Hepatocyte (in vitro differentiated cells): ENCODE results near the gene HSD11B1. TPM values are rescaled to one million over a fixed set of nuclear protein-coding genes. Genes with fewer than 3 reads are reported as not detected.

Experiments used
- DNase-seq: peaks from one replicate; pipeline ENCODE4 v3.0.0-alpha.2; 2016; ENCODE audit warnings: low spot score
- H2AFZ ChIP-seq: fragments of 200-600 bp; sonication (generic); 2 replicates; pipeline ENCODE4 v1.6.0; 2016; ENCODE audit warnings: antibody characterized with exemption, mild to moderate bottlenecking
- H3K27ac ChIP-seq: fragments of 200-600 bp; sonication (generic); 2 replicates; pipeline ENCODE4 v1.5.1; 2016; ENCODE audit warnings: mild to moderate bottlenecking
- H3K27me3 ChIP-seq: fragments of 200-600 bp; sonication (generic); 2 replicates; pipeline ENCODE4 v1.6.1; 2016
- H3K36me3 ChIP-seq: fragments of 200-600 bp; sonication (generic); replicated peaks from 2 replicates; pipeline ENCODE4 v1.5.1; 2016; ENCODE audit warnings: low read depth; ENCODE audit not compliant: insufficient read depth
- H3K4me1 ChIP-seq: fragments of 200-600 bp; sonication (generic); 2 replicates; pipeline ENCODE4 v1.5.1; 2016; ENCODE audit warnings: mild to moderate bottlenecking, moderate library complexity; ENCODE audit not compliant: insufficient read depth
- H3K4me2 ChIP-seq: fragments of 200-600 bp; sonication (generic); 2 replicates; pipeline ENCODE4 v1.6.0; 2016
- H3K4me3 ChIP-seq: fragments of 200-600 bp; sonication (generic); 2 replicates; pipeline ENCODE4 v1.5.1; 2016; ENCODE audit warnings: mild to moderate bottlenecking
- H3K79me2 ChIP-seq: fragments of 200-600 bp; sonication (generic); 2 replicates; pipeline ENCODE4 v1.6.0; 2017; ENCODE audit warnings: mild to moderate bottlenecking
- H3K9me2 ChIP-seq: fragments of 200-600 bp; sonication (generic); replicated peaks from 2 replicates; pipeline ENCODE4 v1.6.0; 2017; ENCODE audit warnings: mild to moderate bottlenecking; ENCODE audit not compliant: insufficient read depth
- H3K9me3 ChIP-seq: fragments of 200-600 bp; sonication (generic); 2 replicates; pipeline ENCODE4 v1.5.1; 2016; ENCODE audit warnings: low read depth, mild to moderate bottlenecking
- H4K20me1 ChIP-seq: fragments of 200-600 bp; sonication (generic); 2 replicates; pipeline ENCODE4 v1.6.0; 2016; ENCODE audit warnings: mild to moderate bottlenecking; ENCODE audit not compliant: insufficient read depth, poor library complexity, severe bottlenecking
- CTCF ChIP-seq: fragments of 200-600 bp; sonication (generic); IDR thresholded peaks from 2 replicates; pipeline ENCODE4 v1.5.1; 2016; ENCODE audit warnings: antibody characterized with exemption, mild to moderate bottlenecking; ENCODE audit not compliant: poor library complexity
- EZH2 ChIP-seq: fragments of 200-600 bp; sonication (generic); IDR thresholded peaks from 2 replicates; pipeline ENCODE4 v1.6.1; 2016; ENCODE audit warnings: antibody characterized with exemption, mild to moderate bottlenecking, borderline replicate concordance
- EZH2phosphoT487 ChIP-seq: fragments of 200-600 bp; sonication (generic); IDR thresholded peaks from one replicate; pipeline ENCODE4 v1.6.1; 2018; ENCODE audit warnings: antibody characterized with exemption, mild to moderate bottlenecking, low read depth, moderate library complexity; ENCODE audit not compliant: unreplicated experiment, severe bottlenecking
- WGBS: methylation state at CpG from one replicate; pipeline ENCODE4 v1.1.6; 2016; ENCODE audit warnings: low lambda C conversion rate; ENCODE audit errors: missing lambda C conversion rate; 5-methylcytosine and 5-hydroxymethylcytosine counted together
- polyA plus RNA-seq: library from polyadenylated mRNA; unstranded; fragments of >200 nt; fragmentation: Nextera tagmentation; extraction: Ambion mirVana; gene quantifications from 2 replicates; pipeline ENCODE4 v1.2.1, GENCODE V29; 2016
- total RNA-seq: library from RNA; depleted of rRNA; stranded (reverse); fragments of >200 nt; gene quantifications from 2 replicates; pipeline ENCODE4 v1.2.3, GENCODE V29; 2014

The HSD11B1 gene
- total and polyA plus RNA-seq, 2 experiments from 2014 or later = 1.7 TPM; not detected in 1

- Histone ChIP-seq H3K27ac (no peak overlapping the region), H4K20me1 (no peaks in the 10 kb centered on the region), H3K9me3 (no peaks in the 10 kb centered on the region), H3K36me3 (no peaks in the 10 kb centered on the region), H3K4me3 (no peak overlapping the region), H3K79me2 (no peaks in the 10 kb centered on the region), H3K9me2 (no peaks in the 10 kb centered on the region), H2AFZ (no peak overlapping the region), H3K4me2 (no peak overlapping the region), H3K4me1 (no peaks in the 10 kb centered on the region), H3K27me3 (peaks cover 5% of the 10 kb centered on the region)
- 89% methylated on average over 5 of the region's 5 CpGs for WGBS
- TF ChIP-seq EZH2 = no peak
- no peak for TF ChIP-seq CTCF
- no peak for TF ChIP-seq EZH2phosphoT487
- no peak for DNase-seq
Measured at GRCh38 chr1:209756615-209757445, 52.2 kb downstream of the HSD11B1 start.

DNA sequence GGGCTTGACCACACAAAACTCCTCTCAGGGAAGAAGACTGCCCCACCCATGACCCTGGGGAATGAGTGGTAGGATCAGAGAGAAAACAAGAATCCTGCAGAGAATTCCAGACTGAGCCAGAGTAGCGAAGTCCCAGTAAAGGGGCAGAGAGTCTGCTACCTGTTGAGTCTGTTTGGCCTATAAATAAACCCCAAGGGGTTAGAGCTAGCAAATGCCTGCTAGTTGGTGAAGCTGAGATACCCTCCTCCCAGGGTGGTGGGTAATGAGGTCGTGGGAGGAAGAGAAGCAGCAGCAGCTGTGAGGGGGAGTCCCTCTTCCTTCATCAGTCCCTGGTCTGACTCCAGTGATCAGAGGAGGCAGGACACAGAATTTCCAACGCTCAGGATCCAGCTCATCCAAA lies 53.8 kb downstream of the HSD11B1 start:
- no peaks in the 10 kb centered on the region for H3K36me3 ChIP-seq
- H3K27ac ChIP-seq = no peak overlapping the region
- no peaks in the 10 kb centered on the region for H4K20me1 ChIP-seq
- H3K27me3 ChIP-seq = peaks cover 6% of the 10 kb centered on the region
- no peaks in the 10 kb centered on the region for H3K79me2 ChIP-seq
- no peak overlapping the region for H3K4me2 ChIP-seq
- DNase-seq = no peak
- TF ChIP-seq CTCF (no peak), EZH2 (no peak), EZH2phosphoT487 (no peak)
- no peaks in the 10 kb centered on the region for H3K4me1 ChIP-seq
- no peak overlapping the region for H3K4me3 ChIP-seq
- H3K9me2 ChIP-seq = no peaks in the 10 kb centered on the region
- H2AFZ ChIP-seq = no peak overlapping the region
- WGBS = 60% methylated on average over 3 of the region's 3 CpGs
- H3K9me3 ChIP-seq = no peaks in the 10 kb centered on the region

- no peak overlapping the region for H3K27ac ChIP-seq
- no peak overlapping the region for H3K4me3 ChIP-seq
- H3K36me3 ChIP-seq = no peaks in the 10 kb centered on the region
- DNase-seq = no peak
- H3K4me1 ChIP-seq = no peaks in the 10 kb centered on the region
- H3K27me3 ChIP-seq = peaks cover 6% of the 10 kb centered on the region
- WGBS = 95% methylated on average over 12 of the region's 12 CpGs
- no peaks in the 10 kb centered on the region for H3K79me2 ChIP-seq
- H3K9me2 ChIP-seq = no peaks in the 10 kb centered on the region
- no peak for TF ChIP-seq CTCF
- TF ChIP-seq EZH2phosphoT487 = no peak
- no peak for TF ChIP-seq EZH2
- H2AFZ ChIP-seq = no peak overlapping the region
- H3K9me3 ChIP-seq = no peaks in the 10 kb centered on the region
- no peak overlapping the region for H3K4me2 ChIP-seq
- no peaks in the 10 kb centered on the region for H4K20me1 ChIP-seq
Measured at GRCh38 chr1:209759829-209760359, 55.2 kb downstream of the HSD11B1 start.
